Loucy (cell line): Measurements from ENCODE around the gene MYRIP.

Source experiments
- CTCF ChIP-seq: fragments of 200-600 bp; sonication (generic); conservative IDR thresholded peaks from 2 replicates; pipeline ENCODE4 v1.5.1; 2014; ENCODE audit warnings: mild to moderate bottlenecking, antibody characterized with exemption, low read length
- EZH2phosphoT487 ChIP-seq: fragments of 200-600 bp; IDR thresholded peaks from 2 replicates; pipeline ENCODE4 v1.6.1; 2018; ENCODE audit warnings: antibody characterized with exemption, mild to moderate bottlenecking, moderate library complexity, borderline replicate concordance

- TF ChIP-seq EZH2phosphoT487 (no peak), CTCF (no peak)
Measured at GRCh38 chr3:40189118-40189517, 379.7 kb downstream of the MYRIP start.
